ENCODE measurements around the gene UFL1. TPM values are rescaled to one million over a fixed set of nuclear protein-coding genes. Genes with fewer than 3 reads are reported as not detected.
"Not testable (repeated sequence)": the region's sequence is repeated elsewhere in the genome, so short reads cannot be mapped to it uniquely, and the experiment has no call there.

Gene UFL1
- total and polyA plus RNA-seq, 9 donors, result 15.6 to 31.7 (median 22.7) TPM

- no peak for TF ChIP-seq CTCF (IDR thresholded peaks at IDR 0.05)
- TF ChIP-seq POLR2A (IDR thresholded peaks at IDR 0.05), result no peak
- TF ChIP-seq EP300 (IDR thresholded peaks at IDR 0.05), result no peak
- no peaks in the 10 kb centered on the region for H3K36me3 ChIP-seq
- H3K27ac ChIP-seq, result no peak overlapping the region
- DNase-seq, result no peak
- H3K27me3 ChIP-seq, result no peaks in the 10 kb centered on the region
- no peak overlapping the region for H3K4me3 ChIP-seq
- WGBS, 3 donors, result 75 to 83% (median 78%) methylated on average over 5 of the region's 5 CpGs
- no peaks in the 10 kb centered on the region for H3K9me3 ChIP-seq
- intact Hi-C loops (cut with DNase I), result no loop called here
- H3K4me1 ChIP-seq (ENCODE audit: insufficient read depth), result no peaks in the 10 kb centered on the region
Observed at GRCh38 chr6:96537726-96538125, 16.1 kb downstream of the UFL1 start.

- Histone ChIP-seq H3K4me3 (no peak overlapping the region), H3K27ac (no peak overlapping the region), H3K36me3 (no peaks in the 10 kb centered on the region), H3K4me1 (ENCODE audit: insufficient read depth) (no peaks in the 10 kb centered on the region), H3K9me3 (no peaks in the 10 kb centered on the region), H3K27me3 (no peaks in the 10 kb centered on the region)
- intact Hi-C loops (cut with DNase I), result no loop called here
- TF ChIP-seq EP300 (IDR thresholded peaks at IDR 0.05) (no peak), POLR2A (IDR thresholded peaks at IDR 0.05) (no peak), CTCF (IDR thresholded peaks at IDR 0.05) (no peak)
- no peak for DNase-seq
Observed at GRCh38 chr6:96542702-96543101, 21.1 kb downstream of the UFL1 start.

GRCh38 chr6:96545882-96546281, 24.3 kb downstream of the UFL1 start:
- no peaks in the 10 kb centered on the region for H3K36me3 ChIP-seq

GRCh38 chr6:96547654-96548053, 26.0 kb downstream of the UFL1 start:
- intact Hi-C loops (cut with DNase I), result no loop called here
- Histone ChIP-seq H3K4me3 (no peak overlapping the region), H3K4me1 (ENCODE audit: insufficient read depth) (no peaks in the 10 kb centered on the region), H3K36me3 (no peaks in the 10 kb centered on the region), H3K27ac (no peak overlapping the region), H3K9me3 (no peaks in the 10 kb centered on the region), H3K27me3 (no peaks in the 10 kb centered on the region)
- 93 to 94% (median 93%) methylated on average over 4 of the region's 4 CpGs for WGBS, 3 donors
- TF ChIP-seq CTCF (IDR thresholded peaks at IDR 0.05), result no peak
- no peak for TF ChIP-seq POLR2A (IDR thresholded peaks at IDR 0.05)
- no peak for TF ChIP-seq EP300 (IDR thresholded peaks at IDR 0.05)
- no peak for DNase-seq

More at GRCh38 chr6:96545882-96546281, 24.3 kb downstream of the UFL1 start:
- no peaks in the 10 kb centered on the region for H3K27me3 ChIP-seq
- intact Hi-C loops (cut with DNase I), result no loop called here
- H3K27ac ChIP-seq, result no peak overlapping the region
- H3K4me1 ChIP-seq (ENCODE audit: insufficient read depth), result no peaks in the 10 kb centered on the region
- no peak for DNase-seq
- no peak overlapping the region for H3K4me3 ChIP-seq
- no peaks in the 10 kb centered on the region for H3K9me3 ChIP-seq
- TF ChIP-seq CTCF (IDR thresholded peaks at IDR 0.05), result no peak
- TF ChIP-seq EP300 (IDR thresholded peaks at IDR 0.05), result no peak
- no peak for TF ChIP-seq POLR2A (IDR thresholded peaks at IDR 0.05)
- 94 to 95% (median 94%) methylated on average over 3 of the region's 3 CpGs for WGBS, 3 donors

- no peak overlapping the region for H3K27ac ChIP-seq
- no peak overlapping the region for H3K4me3 ChIP-seq
- no peak for DNase-seq
- H3K27me3 ChIP-seq, result no peaks in the 10 kb centered on the region
- intact Hi-C loops (cut with DNase I), result no loop called here
- whole genome bisulfite sequencing, 3 donors, result 91 to 94% (median 92%) methylated on average over 4 of the region's 4 CpGs
- no peak for TF ChIP-seq CTCF (IDR thresholded peaks at IDR 0.05)
- TF ChIP-seq POLR2A (IDR thresholded peaks at IDR 0.05), result no peak
- no peak for TF ChIP-seq EP300 (IDR thresholded peaks at IDR 0.05)
- H3K36me3 ChIP-seq, result no peaks in the 10 kb centered on the region
- H3K9me3 ChIP-seq, result no peaks in the 10 kb centered on the region
- H3K4me1 ChIP-seq (ENCODE audit: insufficient read depth), result no peaks in the 10 kb centered on the region
Observed at GRCh38 chr6:96554558-96554957, 33.0 kb downstream of the UFL1 start.

- H3K4me3 ChIP-seq; H3K27ac ChIP-seq; H3K27me3 ChIP-seq; intact Hi-C loops (cut with DNase I); H3K9me3 ChIP-seq; H3K4me1 ChIP-seq (ENCODE audit: insufficient read depth); H3K36me3 ChIP-seq; DNase-seq: not testable (repeated sequence)
- 93 to 98% (median 97%) methylated on average over 2 of the region's 2 CpGs for WGBS, 3 donors
Observed at GRCh38 chr6:96559740-96560139, 38.1 kb downstream of the UFL1 start.
